Breast epithelium (tissue), 4 donors: ENCODE results near the gene GSX2. TPM values are rescaled to one million over a fixed set of nuclear protein-coding genes. Genes with fewer than 3 reads are reported as not detected.

Experiments
- DNase-seq, 2 donors: peaks; one replicate each; pipeline ENCODE4 v3.0.0-alpha.2; 2019; ENCODE audit warnings: low spot score in 2 of 2
- H3K27ac ChIP-seq, 2 donors: fragments of 200-600 bp; sonication (generic) in 1 of 2; one replicate each; pipeline ENCODE4 v1.5.1; 2016 to 2019; ENCODE audit warnings: mild to moderate bottlenecking in 1 of 2
- H3K27me3 ChIP-seq, 2 donors: fragments of 200-600 bp; sonication (generic) in 1 of 2; one replicate each; pipeline versions ENCODE4 v1.5.1 to v1.6.0; 2017 to 2019; ENCODE audit warnings: control low read depth in 1 of 2, mild to moderate bottlenecking in 1 of 2
- H3K36me3 ChIP-seq: fragments of 200-600 bp; one replicate; pipeline ENCODE4 v1.5.1; 2019
- H3K4me1 ChIP-seq, 2 donors: fragments of 200-600 bp; sonication (generic); one replicate each; pipeline ENCODE4 v1.5.1; 2016 to 2019; ENCODE audit warnings: control low read depth in 1 of 2
- H3K4me3 ChIP-seq, 3 donors: fragments of 200-600 bp; sonication (generic); 1 replicate in 2 of 3; 2 replicates in 1 of 3; pipeline ENCODE4 v1.5.1; 2016 to 2019; ENCODE audit warnings: mild to moderate bottlenecking in 3 of 3, moderate library complexity in 2 of 3
- H3K9me3 ChIP-seq, 2 donors: fragments of 200-600 bp; sonication (generic) in 1 of 2; one replicate each; pipeline ENCODE4 v1.5.1; 2016 to 2019; ENCODE audit warnings: control low read depth in 1 of 2
- POLR2A ChIP-seq: fragments of 450-650 bp; IDR thresholded peaks from one replicate; pipeline ENCODE4 v1.6.1; 2016; ENCODE audit warnings: antibody characterized with exemption, mild to moderate bottlenecking, moderate library complexity
- POLR2AphosphoS5 ChIP-seq, 3 donors: sonication (generic); formaldehyde crosslinking; IDR thresholded peaks; one replicate each; pipeline ENCODE4 v1.6.1; 2017; ENCODE audit warnings: antibody characterized with exemption in 3 of 3
- intact Hi-C: fragments of 100-400 bp; cut with DNase I; formaldehyde crosslinking; loops from one replicate; pipeline ENCODE4 v1.15.1; 2023; ENCODE audit warnings: low total_unique reads
- total RNA-seq, 3 donors: library from RNA; depleted of rRNA; stranded (reverse); fragments of >200 nt; gene quantifications; one replicate each; pipeline ENCODE4 v1.1.0, GENCODE V29; 2016
- TF ChIP-seq, protein P1 (sequence below), 3 donors: fragments of 450-650 bp; IDR thresholded peaks; one replicate each; pipeline ENCODE4 v1.5.1; 2016 to 2017; ENCODE audit warnings: antibody characterized with exemption in 3 of 3, mild to moderate bottlenecking in 3 of 3, moderate library complexity in 3 of 3

The GSX2 gene
- total RNA-seq, 3 donors from 2014 or later: not detected

DNA sequence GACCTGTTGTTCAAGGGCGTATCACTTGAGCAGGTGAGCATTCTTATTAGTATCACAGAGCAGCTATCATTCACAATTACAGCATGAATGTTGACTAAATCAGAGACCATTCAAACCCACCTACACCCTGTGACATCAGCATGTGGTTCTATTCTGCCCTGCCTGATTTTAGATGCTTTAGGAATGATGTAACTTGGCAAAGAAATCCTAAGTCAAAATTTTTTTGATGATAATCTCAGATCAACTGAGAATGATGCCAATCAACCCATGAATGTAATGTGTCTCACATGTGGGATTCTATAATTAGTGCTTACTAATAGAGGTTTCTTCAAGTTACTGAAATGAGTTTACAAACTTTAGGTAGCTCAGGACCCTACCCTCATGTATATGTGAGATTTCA is 22.2 kb upstream of the GSX2 start:
- H3K36me3 ChIP-seq: no peaks in the 10 kb centered on the region
- DNase-seq: no peak
- H3K9me3 ChIP-seq: no peaks in the 10 kb centered on the region
- TF ChIP-seq POLR2AphosphoS5 (IDR thresholded peaks at IDR 0.05) (no peak), POLR2A (no peak)
- TF ChIP-seq, protein P1, sequence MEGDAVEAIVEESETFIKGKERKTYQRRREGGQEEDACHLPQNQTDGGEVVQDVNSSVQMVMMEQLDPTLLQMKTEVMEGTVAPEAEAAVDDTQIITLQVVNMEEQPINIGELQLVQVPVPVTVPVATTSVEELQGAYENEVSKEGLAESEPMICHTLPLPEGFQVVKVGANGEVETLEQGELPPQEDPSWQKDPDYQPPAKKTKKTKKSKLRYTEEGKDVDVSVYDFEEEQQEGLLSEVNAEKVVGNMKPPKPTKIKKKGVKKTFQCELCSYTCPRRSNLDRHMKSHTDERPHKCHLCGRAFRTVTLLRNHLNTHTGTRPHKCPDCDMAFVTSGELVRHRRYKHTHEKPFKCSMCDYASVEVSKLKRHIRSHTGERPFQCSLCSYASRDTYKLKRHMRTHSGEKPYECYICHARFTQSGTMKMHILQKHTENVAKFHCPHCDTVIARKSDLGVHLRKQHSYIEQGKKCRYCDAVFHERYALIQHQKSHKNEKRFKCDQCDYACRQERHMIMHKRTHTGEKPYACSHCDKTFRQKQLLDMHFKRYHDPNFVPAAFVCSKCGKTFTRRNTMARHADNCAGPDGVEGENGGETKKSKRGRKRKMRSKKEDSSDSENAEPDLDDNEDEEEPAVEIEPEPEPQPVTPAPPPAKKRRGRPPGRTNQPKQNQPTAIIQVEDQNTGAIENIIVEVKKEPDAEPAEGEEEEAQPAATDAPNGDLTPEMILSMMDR (IDR thresholded peaks at IDR 0.05): no peak
- no peaks in the 10 kb centered on the region for H3K27me3 ChIP-seq
- H3K27ac ChIP-seq: no peak overlapping the region
- H3K4me1 ChIP-seq: no peaks in the 10 kb centered on the region
- intact Hi-C loops: no loop called here
- H3K4me3 ChIP-seq: no peak overlapping the region

DNA sequence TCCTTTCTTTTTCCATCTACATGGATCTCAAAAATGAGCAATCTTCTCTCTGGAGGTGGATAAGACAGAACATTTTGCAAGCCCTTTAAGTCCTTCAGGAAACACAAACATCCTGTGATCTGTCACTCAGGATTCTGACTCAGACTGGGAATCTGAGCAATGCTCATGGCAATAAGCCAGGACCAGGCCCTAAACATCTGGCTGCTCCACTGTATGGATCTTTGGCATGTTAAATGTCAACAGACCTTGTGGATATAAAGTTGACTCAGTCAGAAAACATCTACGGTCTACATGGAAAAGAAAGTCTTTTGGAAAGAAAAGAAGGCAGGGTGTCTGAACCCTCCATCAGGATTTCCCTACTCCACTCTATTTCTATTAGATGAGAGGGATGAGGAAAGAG is 17.8 kb upstream of the GSX2 start:
- H3K27ac ChIP-seq: no peak overlapping the region
- H3K4me3 ChIP-seq: no peak overlapping the region
- H3K27me3 ChIP-seq: no peaks in the 10 kb centered on the region
- H3K36me3 ChIP-seq: no peaks in the 10 kb centered on the region
- no peaks in the 10 kb centered on the region for H3K4me1 ChIP-seq
- intact Hi-C loops: loop anchor here (10.0 kb wide), 2 partner anchors 97 to 963 kb away; no protein-coding TSS in a partner anchor
- no peak for DNase-seq
- no peak for TF ChIP-seq POLR2A
- TF ChIP-seq, protein P1 (IDR thresholded peaks at IDR 0.05): no peak
- no peak for TF ChIP-seq POLR2AphosphoS5 (IDR thresholded peaks at IDR 0.05)
- no peaks in the 10 kb centered on the region for H3K9me3 ChIP-seq

DNA sequence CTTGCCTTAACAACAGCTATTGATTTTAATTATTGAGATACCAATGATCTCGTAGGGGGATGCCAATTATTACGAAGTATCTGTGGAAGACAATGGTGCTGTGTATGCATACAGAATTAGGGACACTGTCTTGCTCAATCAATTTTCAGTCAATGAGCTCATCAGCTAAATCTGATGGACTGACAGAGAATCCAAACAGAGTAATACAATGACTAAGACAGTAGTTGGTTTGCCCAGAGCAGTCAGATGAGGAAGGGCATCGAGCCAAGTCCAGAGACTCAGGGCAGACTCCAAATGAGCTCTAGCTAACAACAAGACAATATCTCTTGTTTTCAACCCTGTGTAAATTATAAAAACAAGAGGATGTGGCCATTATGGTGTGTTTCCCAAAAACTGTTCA is 14.7 kb upstream of the GSX2 start:
- no peaks in the 10 kb centered on the region for H3K27me3 ChIP-seq
- H3K36me3 ChIP-seq: no peaks in the 10 kb centered on the region
- peak in 1 of 2 donors; percentile 61 for DNase-seq
- intact Hi-C loops: loop anchor here (10.0 kb wide), 2 partner anchors 100 to 960 kb away; no protein-coding TSS in a partner anchor
- TF ChIP-seq POLR2AphosphoS5 (IDR thresholded peaks at IDR 0.05): peak in 1 of 3 donors; percentile 30
- TF ChIP-seq, protein P1 (IDR thresholded peaks at IDR 0.05): no peak
- no peaks in the 10 kb centered on the region for H3K4me1 ChIP-seq
- no peak overlapping the region for H3K4me3 ChIP-seq
- H3K27ac ChIP-seq: peak overlapping the region; percentile 58 to 66
- H3K9me3 ChIP-seq: no peaks in the 10 kb centered on the region

DNA sequence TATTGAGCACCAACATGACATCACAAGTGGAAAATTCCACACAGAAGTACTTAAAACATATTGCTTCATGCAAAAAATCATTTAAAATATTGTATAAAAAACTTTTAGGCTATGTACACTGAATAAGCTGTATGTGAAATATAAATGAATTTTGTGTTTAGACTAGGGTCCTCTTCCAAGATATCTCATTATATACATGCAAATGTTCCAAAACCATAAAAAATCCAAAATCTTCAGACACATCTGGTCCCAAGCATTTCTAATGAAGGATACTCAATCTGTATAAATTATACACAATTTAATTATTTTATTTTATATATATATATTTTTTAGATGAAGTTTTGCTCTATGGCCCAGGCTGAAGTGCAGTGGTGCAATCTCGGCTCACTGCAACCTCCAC is 10.1 kb upstream of the GSX2 start:
- Histone ChIP-seq H3K36me3 (no peaks in the 10 kb centered on the region), H3K9me3 (no peaks in the 10 kb centered on the region), H3K4me3 (no peak overlapping the region), H3K4me1 (no peaks in the 10 kb centered on the region), H3K27me3 (peaks cover 0 to 12% of the 10 kb centered on the region in 2 donors), H3K27ac (no peak overlapping the region)
- TF ChIP-seq POLR2AphosphoS5 (IDR thresholded peaks at IDR 0.05) (no peak), POLR2A (no peak)
- TF ChIP-seq, protein P1 (IDR thresholded peaks at IDR 0.05): no peak
- no peak for DNase-seq
- intact Hi-C loops: loop anchor here (10.0 kb wide), 2 partner anchors 105 to 955 kb away; no protein-coding TSS in a partner anchor

DNA sequence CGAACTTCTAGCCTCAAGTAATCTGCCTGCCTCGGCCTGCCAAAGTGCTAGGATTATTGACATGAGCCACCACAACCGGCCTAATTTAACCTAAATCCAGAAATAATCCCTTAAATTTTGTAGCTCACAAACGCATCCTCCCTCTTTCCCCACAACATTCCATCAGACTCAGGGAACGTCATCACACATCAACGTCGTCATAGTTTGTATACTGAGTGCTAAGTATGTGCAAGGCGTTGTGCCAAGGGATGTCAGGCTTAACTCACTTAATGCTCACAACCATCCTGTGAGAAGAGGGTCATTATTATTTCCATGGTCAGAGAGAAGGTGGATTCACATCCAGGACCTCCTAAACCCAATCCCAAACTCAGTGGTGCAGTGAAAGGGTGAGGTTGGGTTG is 9.6 kb upstream of the GSX2 start:
- Histone ChIP-seq H3K4me1 (no peaks in the 10 kb centered on the region), H3K4me3 (no peak overlapping the region), H3K36me3 (no peaks in the 10 kb centered on the region), H3K9me3 (no peaks in the 10 kb centered on the region), H3K27me3 (peaks cover 0 to 17% of the 10 kb centered on the region in 2 donors), H3K27ac (peak overlapping the region in 1 of 2 donors; percentile 69)
- no peak for TF ChIP-seq POLR2A
- TF ChIP-seq, protein P1 (IDR thresholded peaks at IDR 0.05): no peak
- no peak for TF ChIP-seq POLR2AphosphoS5 (IDR thresholded peaks at IDR 0.05)
- intact Hi-C loops: no loop called here
- no peak for DNase-seq
